ENCODE measurements around the gene PER3.

- TF ChIP-seq YY1 (IDR thresholded peaks at IDR 0.05; ENCODE audit: insufficient read depth, insufficient read length) (no peak), ZNF274 (IDR thresholded peaks at IDR 0.05; ENCODE audit: low read depth, low read length) (no peak)
Measured at GRCh38 chr1:7811476-7811875, 27.4 kb downstream of the PER3 start.
